H1 (cell line): ENCODE data around the gene ATR. TPM values are rescaled to one million over a fixed set of nuclear protein-coding genes. Genes with fewer than 3 reads are reported as not detected.
A peak's percentile ranks its signal among the peaks of the same experiment; 100 is the strongest.

Experiments
- CTCF ChIA-PET: fragments of 300-600 bp; sonication (Branson Sonifier 250); formaldehyde crosslinking; loops from one replicate; lab custom pipeline; 2021; ENCODE audit not compliant: partially characterized antibody; lab: Charles Lee
- POLR2A ChIA-PET: fragments of 300-600 bp; sonication (Branson Sonifier 250); formaldehyde crosslinking; loops from one replicate; lab custom pipeline; 2021; ENCODE audit warnings: inconsistent platforms; ENCODE audit not compliant: partially characterized antibody; lab: Charles Lee
- DNase-seq, 2 experiments: peaks; one replicate each; pipeline versions ENCODE4 v3.0.0 to v3.0.0-alpha.2; 2010 to 2022; ENCODE audit warnings: low spot score in 2 of 2, low read depth in 1 of 2, mixed read lengths in 1 of 2
- FAIRE-seq: peaks from 2 replicates; lab custom pipeline; 2011; peaks lifted over from hg19 to GRCh38; lab: Jason Lieb, UNC
- H2AFZ ChIP-seq: 2 replicates; pipeline ENCODE4 v1.8.1; 2012; ENCODE audit warnings: low read length, inconsistent platforms
- H2AK5ac ChIP-seq: 2 replicates; pipeline ENCODE4 v1.6.1; 2013; ENCODE audit warnings: low read depth, low read length
- H2BK120ac ChIP-seq: replicated peaks from 2 replicates; pipeline ENCODE3; 2013; ENCODE audit warnings: low read depth, low read length, inconsistent platforms
- H2BK12ac ChIP-seq: 2 replicates; pipeline ENCODE4 v1.6.1; 2013; ENCODE audit warnings: low read depth, low read length
- H2BK15ac ChIP-seq: 2 replicates; pipeline ENCODE4 v1.6.1; 2013; ENCODE audit warnings: low read length
- H2BK20ac ChIP-seq: 2 replicates; pipeline ENCODE4 v1.6.1; 2013; ENCODE audit warnings: low read length
- H2BK5ac ChIP-seq: 2 replicates; pipeline ENCODE4 v1.6.1; 2013; ENCODE audit warnings: low read depth, low read length
- H3K14ac ChIP-seq: 2 replicates; pipeline ENCODE4 v1.6.1; 2013; ENCODE audit warnings: inconsistent platforms; ENCODE audit not compliant: insufficient read length
- H3K18ac ChIP-seq: 2 replicates; pipeline ENCODE4 v1.6.1; 2013; ENCODE audit warnings: low read length; ENCODE audit errors: extremely low read depth
- H3K23ac ChIP-seq: 2 replicates; pipeline ENCODE4 v1.6.1; 2013; ENCODE audit warnings: inconsistent platforms; ENCODE audit not compliant: insufficient read length
- H3K23me2 ChIP-seq: 2 replicates; pipeline ENCODE4 v1.6.1; 2013; ENCODE audit warnings: low read depth, low read length
- H3K27ac ChIP-seq: 2 replicates; pipeline ENCODE4 v1.6.1; 2011; ENCODE audit warnings: low read depth, low read length, inconsistent platforms
- H3K27me3 ChIP-seq, 4 experiments: replicated peaks in 1 of 4; 1 replicate in 1 of 4; 2 replicates in 3 of 4; pipeline versions ENCODE4 v1.6.1 to v1.8.1; 2011 to 2013; ENCODE audit warnings: low read length in 3 of 4, mild to moderate bottlenecking in 3 of 4, inconsistent platforms in 2 of 4, mixed read lengths in 2 of 4, moderate library complexity in 1 of 4; ENCODE audit not compliant: control insufficient read depth in 3 of 4, insufficient read depth in 3 of 4; ENCODE audit errors: extremely low read depth in 1 of 4
- H3K36me3 ChIP-seq, 4 experiments: 2 replicates each; pipeline versions ENCODE4 v1.6.1 to v1.8.1; 2011 to 2013; ENCODE audit warnings: mild to moderate bottlenecking in 4 of 4, low read length in 3 of 4, moderate library complexity in 2 of 4, control low read depth in 1 of 4, inconsistent platforms in 1 of 4; ENCODE audit not compliant: insufficient read depth in 4 of 4, control insufficient read depth in 2 of 4
- H3K4ac ChIP-seq: replicated peaks from 2 replicates; pipeline ENCODE3; 2013; ENCODE audit warnings: low read length, low read depth, mixed read lengths, inconsistent platforms; ENCODE audit not compliant: insufficient read length
- H3K4me1 ChIP-seq, 4 experiments: replicated peaks in 1 of 4; 1 replicate in 1 of 4; 2 replicates in 3 of 4; pipeline versions ENCODE4 v1.6.1 to v1.8.1; 2011 to 2013; ENCODE audit warnings: low read length in 3 of 4, inconsistent platforms in 2 of 4, mixed read lengths in 1 of 4; ENCODE audit not compliant: insufficient read depth in 4 of 4, control insufficient read depth in 3 of 4
- H3K4me2 ChIP-seq, 2 experiments: 2 replicates each; pipeline versions ENCODE4 v1.6.1 to v1.8.1; 2011 to 2013; ENCODE audit warnings: low read depth in 2 of 2, low read length in 2 of 2, control low read depth in 1 of 2, inconsistent platforms in 1 of 2, mild to moderate bottlenecking in 1 of 2; ENCODE audit not compliant: insufficient read depth in 1 of 2
- H3K4me3 ChIP-seq, 4 experiments: fragments of 200-600, 300-600 bp in 1 of 4; sonication (generic), shearing (Covaris generic), sonication (Bioruptor Twin) in 1 of 4; 2 replicates each; pipeline versions ENCODE4 v1.5.1 to v1.8.1; 2011 to 2016; ENCODE audit warnings: low read length in 4 of 4, low read depth in 3 of 4, control low read depth in 2 of 4, inconsistent platforms in 2 of 4, mild to moderate bottlenecking in 2 of 4, mixed read lengths in 1 of 4, moderate library complexity in 1 of 4; ENCODE audit not compliant: insufficient read depth in 2 of 4; ENCODE audit errors: extremely low read depth in 1 of 4
- H3K56ac ChIP-seq: replicated peaks from 2 replicates; pipeline ENCODE3; 2013; ENCODE audit warnings: low read depth, mild to moderate bottlenecking, mixed read lengths, low read length, inconsistent platforms; ENCODE audit not compliant: insufficient read length
- H3K79me1 ChIP-seq: 2 replicates; pipeline ENCODE4 v1.6.1; 2013; ENCODE audit warnings: low read depth, low read length, control low read depth
- H3K79me2 ChIP-seq, 2 experiments: 2 replicates each; pipeline versions ENCODE4 v1.6.1 to v1.8.1; 2012 to 2013; ENCODE audit warnings: low read length in 2 of 2, mild to moderate bottlenecking in 2 of 2, inconsistent platforms in 1 of 2; ENCODE audit not compliant: insufficient read depth in 2 of 2, control insufficient read depth in 1 of 2
- H3K9ac ChIP-seq, 4 experiments: replicated peaks in 1 of 4; 1 replicate in 1 of 4; 2 replicates in 3 of 4; pipeline versions ENCODE4 v1.6.1 to v1.8.1; 2011 to 2013; ENCODE audit warnings: low read depth in 3 of 4, low read length in 3 of 4, control low read depth in 2 of 4, mild to moderate bottlenecking in 2 of 4, moderate library complexity in 2 of 4, inconsistent platforms in 1 of 4; ENCODE audit errors: extremely low read depth in 1 of 4
- H3K9me3 ChIP-seq, 2 experiments: 2 replicates each; pipeline versions ENCODE4 v1.6.1 to v1.8.1; 2012 to 2013; ENCODE audit warnings: mild to moderate bottlenecking in 2 of 2, moderate library complexity in 2 of 2, control low read depth in 1 of 2, inconsistent platforms in 1 of 2, low read depth in 1 of 2, low read length in 1 of 2, mixed read lengths in 1 of 2; ENCODE audit not compliant: insufficient read depth in 2 of 2
- H4K20me1 ChIP-seq, 2 experiments: replicated peaks in 1 of 2; 2 replicates each; pipeline versions ENCODE3 to v1.8.1; 2011 to 2013; ENCODE audit warnings: inconsistent platforms in 2 of 2, low read length in 2 of 2, mild to moderate bottlenecking in 1 of 2; ENCODE audit not compliant: insufficient read depth in 2 of 2, control insufficient read depth in 1 of 2
- H4K5ac ChIP-seq: 2 replicates; pipeline ENCODE4 v1.6.1; 2013; ENCODE audit warnings: low read length, low read depth, mixed read lengths, inconsistent platforms; ENCODE audit not compliant: insufficient read length
- H4K8ac ChIP-seq: 2 replicates; pipeline ENCODE4 v1.8.0; 2013; ENCODE audit warnings: mild to moderate bottlenecking, moderate library complexity, low read length, inconsistent platforms; ENCODE audit not compliant: insufficient read depth; ENCODE audit errors: extremely low read depth
- H4K91ac ChIP-seq: replicated peaks from 2 replicates; pipeline ENCODE3; 2013; ENCODE audit warnings: low read length, mixed read lengths, inconsistent platforms; ENCODE audit not compliant: insufficient read length
- EGR1 ChIP-seq: IDR thresholded peaks from 2 replicates; pipeline ENCODE4 v1.6.1; 2011; ENCODE audit warnings: low read depth, low read length, borderline replicate concordance
- GABPA ChIP-seq: IDR thresholded peaks from 2 replicates; pipeline ENCODE4 v1.6.1; 2011; ENCODE audit warnings: mild to moderate bottlenecking, low read length, moderate library complexity, borderline replicate concordance; ENCODE audit not compliant: insufficient read depth
- SIRT6 ChIP-seq: IDR thresholded peaks from one replicate; pipeline ENCODE4 v1.7.1; 2012; ENCODE audit warnings: low read length, inconsistent platforms
- WGBS, 2 experiments: shearing (Covaris generic) in 1 of 2; methylation state at CpG; one replicate each; pipeline versions ENCODE4 v1.1.6 to v1.1.7; 2013 to 2015; ENCODE audit warnings: low lambda C conversion rate in 2 of 2, mixed read lengths in 2 of 2, inconsistent platforms in 1 of 2, low coverage in 1 of 2, missing lambda C conversion rate in 1 of 2; ENCODE audit not compliant: insufficient replicate concordance in 2 of 2, insufficient coverage in 1 of 2, insufficient read length in 1 of 2; ENCODE audit errors: extremely low coverage in 1 of 2, missing lambda C conversion rate in 1 of 2; 5-methylcytosine and 5-hydroxymethylcytosine counted together
- polyA plus RNA-seq, 7 experiments: library from polyadenylated mRNA; depleted of rRNA in 3 of 7; stranded (reverse) in 5 of 7; unstranded in 2 of 7; fragments of >200 nt in 5 of 7; fragments of 200-250 nt in 2 of 7; gene quantifications; 1 replicate in 5 of 7; 2 replicates in 1 of 7; 4 replicates in 1 of 7; pipeline versions ENCODE4 v1.2.1 to v1.2.3, GENCODE V29; 2011 to 2013; ENCODE audit warnings: missing spikeins in 2 of 7, mixed read lengths in 2 of 7
- total RNA-seq: library from RNA; stranded (reverse); fragmentation: NEBNext Ultra II Directional; extraction: Animal tissue kit (Norgen Biotek cat#: 25700); gene quantifications from 2 replicates; pipeline ENCODE4 v1.2.1, GENCODE V29; 2021

ATR gene
- total and polyA plus RNA-seq, 2 of the 8 experiments (the other 6 are each of a cell fraction or from before 2014, with no cell fraction given), result 8.4 to 23.2 TPM

DNA sequence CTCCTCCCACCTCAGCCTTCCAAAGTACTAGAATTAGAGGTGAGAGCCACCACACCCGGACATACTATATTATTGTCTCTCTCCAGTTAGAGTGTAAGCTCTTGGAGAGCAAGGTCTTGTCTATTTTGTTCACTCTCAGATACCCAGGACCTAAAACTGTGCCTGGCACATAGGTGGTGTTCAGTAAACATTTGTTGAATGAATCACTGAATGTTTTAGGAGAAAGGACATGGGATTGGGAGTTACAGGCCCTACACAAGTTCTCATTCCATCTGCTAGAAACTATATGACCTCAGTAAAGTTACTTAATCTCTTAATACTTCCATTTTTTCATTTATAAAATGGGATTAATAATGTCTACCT is 1.5 kb upstream of the ATR start:
- Histone ChIP-seq H3K14ac (no peak overlapping the region), H2AFZ (no peak overlapping the region), H3K4ac (no peak overlapping the region), H4K91ac (no peak overlapping the region), H3K9me3 (no peaks in the 10 kb centered on the region), H3K27me3 (no peaks in the 10 kb centered on the region), H4K8ac (no peak overlapping the region), H2BK15ac (no peak overlapping the region), H2AK5ac (no peak overlapping the region), H3K4me2 (peak overlapping the region in 1 of 2 experiments; percentile 71; a peak in 1 of 4 replicates), H2BK20ac (no peak overlapping the region), H3K23me2 (peaks cover 6% of the 10 kb centered on the region; the same call in 1 of the 2 replicates), H3K4me1 (peaks cover 0 to 5% (median 1%) of the 10 kb centered on the region in 4 experiments; a peak in 4 of 7 replicates), H2BK120ac (no peak overlapping the region), H3K23ac (no peak overlapping the region), H3K79me2 (peaks cover 0 to 30% of the 10 kb centered on the region in 2 experiments; a peak in 2 of 4 replicates), H3K9ac (no peak overlapping the region), H3K79me1 (no peaks in the 10 kb centered on the region), H3K27ac (no peak overlapping the region), H3K36me3 (no peaks in the 10 kb centered on the region), H4K5ac (no peak overlapping the region), H4K20me1 (no peaks in the 10 kb centered on the region), H3K18ac (no peak overlapping the region), H3K4me3 (no peak overlapping the region), H3K56ac (no peak overlapping the region), H2BK5ac (no peak overlapping the region), H2BK12ac (no peak overlapping the region)
- ChIA-PET CTCF (interaction anchor here (0.6 kb wide), 1 partner anchor 248 kb away, joined by 3 read pairs; no protein-coding TSS in a partner anchor), POLR2A (interaction anchor here (1.0 to 3.1 kb wide), 4 partner anchors 12 to 421 kb away, joined by 3 to 8 read pairs (median 4); partner anchors contain the start of genes PLS1 and U2SURP)
- no peak for FAIRE-seq
- TF ChIP-seq EGR1, result no peak
- TF ChIP-seq GABPA, result no peak
- no peak for TF ChIP-seq SIRT6
- 100% methylated on average over 1 of the region's 1 CpG; no CpG with 5 or more reads in 1 of the 2 experiments for WGBS, 2 experiments
- DNase-seq, result no peak
